SK-N-SH treated with all-trans-retinoic acid at 6 μM for 48 hours (cell line): ENCODE data around the gene NFIA.

Source experiments
- ARNTL ChIP-seq: fragments of 450-650 bp; formaldehyde crosslinking; IDR thresholded peaks from 2 replicates; pipeline ENCODE4 v1.5.0; 2020; ENCODE audit warnings: low read depth, mild to moderate bottlenecking, moderate library complexity, borderline replicate concordance
- TOX ChIP-seq: fragments of 250-450 bp; sonication (Bioruptor Pico); IDR thresholded peaks from 2 replicates; pipeline ENCODE4 v1.8.0; 2021; ENCODE audit warnings: mild to moderate bottlenecking, moderate library complexity, borderline replicate concordance

- TF ChIP-seq TOX (no peak), ARNTL (CRISPR knock-in tag) (no peak)
Measured at GRCh38 chr1:61424382-61424781, 342.0 kb downstream of the NFIA start.
